ENCODE measurements around the gene DCLK1. TPM values are rescaled to one million over a fixed set of nuclear protein-coding genes. Genes with fewer than 3 reads are reported as not detected.

DCLK1 gene
- total RNA-seq, 1 experiment from 2014 or later, result not detected

GRCh38 chr13:35996360-35996759, 134.8 kb downstream of the DCLK1 start:
- ChIA-PET POLR2A (no interaction called here), CTCF (no interaction called here)
- Histone ChIP-seq H3K27ac (ENCODE audit: low read length) (no peak overlapping the region), H3K36me3 (ENCODE audit: control insufficient read depth, insufficient read depth, low read length) (no peaks in the 10 kb centered on the region), H3K4me1 (ENCODE audit: control insufficient read depth, insufficient read depth, low read length) (no peaks in the 10 kb centered on the region), H3K9me3 (ENCODE audit: control insufficient read depth, insufficient read depth, low read depth, low read length) (no peaks in the 10 kb centered on the region), H3K27me3 (ENCODE audit: control insufficient read depth, insufficient read depth, low read length) (no peaks in the 10 kb centered on the region), H3K4me3 (ENCODE audit: low read depth in 2 of 2, low read length in 2 of 2) (no peak overlapping the region)
- ATAC-seq, result no peak
- intact Hi-C loops (cut with micrococcal nuclease; ENCODE audit: unreplicated experiment), result no loop called here
- no TSS peak for BruUV-seq (replicated peaks)
- TF ChIP-seq REST (IDR thresholded peaks at IDR 0.05; ENCODE audit: insufficient read depth in 1 of 2, low read depth in 2 of 2, low read length in 1 of 2) (no peak), POLR2AphosphoS5 (IDR thresholded peaks at IDR 0.05; ENCODE audit: low read depth, low read length) (no peak), CTCF (IDR thresholded peaks at IDR 0.05) (no peak), TCF7L2 (IDR thresholded peaks at IDR 0.05; ENCODE audit: low read depth, low read length) (no peak), SIN3A (IDR thresholded peaks at IDR 0.05; ENCODE audit: borderline replicate concordance, insufficient read depth, low read depth, low read length) (no peak)
- in situ Hi-C loops (cut with HindIII; ENCODE audit: low pct_unique_long_range_greater_than_20kb, low sequenced_read_pairs), result no loop called here
- no peak for DNase-seq (ENCODE audit: low read depth, low spot score)

- Histone ChIP-seq H3K27ac (ENCODE audit: low read length) (no peak overlapping the region), H3K4me1 (ENCODE audit: control insufficient read depth, insufficient read depth, low read length) (no peaks in the 10 kb centered on the region), H3K36me3 (ENCODE audit: control insufficient read depth, insufficient read depth, low read length) (no peaks in the 10 kb centered on the region), H3K4me3 (ENCODE audit: low read depth in 2 of 2, low read length in 2 of 2) (no peak overlapping the region), H3K9me3 (ENCODE audit: control insufficient read depth, insufficient read depth, low read depth, low read length) (no peaks in the 10 kb centered on the region), H3K27me3 (ENCODE audit: control insufficient read depth, insufficient read depth, low read length) (no peaks in the 10 kb centered on the region)
- intact Hi-C loops (cut with micrococcal nuclease; ENCODE audit: unreplicated experiment) (no loop called here), in situ Hi-C loops (cut with HindIII; ENCODE audit: low pct_unique_long_range_greater_than_20kb, low sequenced_read_pairs) (no loop called here)
- DNase-seq (ENCODE audit: low read depth, low spot score) (no peak), ATAC-seq (no peak)
- ChIA-PET POLR2A (no interaction called here), CTCF (no interaction called here)
- no TSS peak for BruUV-seq (replicated peaks)
- TF ChIP-seq CTCF (IDR thresholded peaks at IDR 0.05) (no peak), SIN3A (IDR thresholded peaks at IDR 0.05; ENCODE audit: borderline replicate concordance, insufficient read depth, low read depth, low read length) (no peak), POLR2AphosphoS5 (IDR thresholded peaks at IDR 0.05; ENCODE audit: low read depth, low read length) (no peak), REST (IDR thresholded peaks at IDR 0.05; ENCODE audit: insufficient read depth in 1 of 2, low read depth in 2 of 2, low read length in 1 of 2) (no peak), TCF7L2 (IDR thresholded peaks at IDR 0.05; ENCODE audit: low read depth, low read length) (no peak)
Observed at GRCh38 chr13:35995136-35995535, 136.0 kb downstream of the DCLK1 start.
